Measurements from ENCODE around the gene PLEKHA3. TPM values are rescaled to one million over a fixed set of nuclear protein-coding genes. Genes with fewer than 3 reads are reported as not detected.
"Not testable (repeated sequence)": the region's sequence is repeated elsewhere in the genome, so short reads cannot be mapped to it uniquely, and the experiment has no call there.

PLEKHA3 gene
- total RNA-seq: 39.9 TPM
- long read RNA-seq, full-length matches to known transcripts: 19 of 33 reads
- long read RNA-seq, partial matches to known transcripts: 7 of 33 reads
- long read RNA-seq, other reads (novel, unspliced or antisense): 7 of 33 reads

DNA sequence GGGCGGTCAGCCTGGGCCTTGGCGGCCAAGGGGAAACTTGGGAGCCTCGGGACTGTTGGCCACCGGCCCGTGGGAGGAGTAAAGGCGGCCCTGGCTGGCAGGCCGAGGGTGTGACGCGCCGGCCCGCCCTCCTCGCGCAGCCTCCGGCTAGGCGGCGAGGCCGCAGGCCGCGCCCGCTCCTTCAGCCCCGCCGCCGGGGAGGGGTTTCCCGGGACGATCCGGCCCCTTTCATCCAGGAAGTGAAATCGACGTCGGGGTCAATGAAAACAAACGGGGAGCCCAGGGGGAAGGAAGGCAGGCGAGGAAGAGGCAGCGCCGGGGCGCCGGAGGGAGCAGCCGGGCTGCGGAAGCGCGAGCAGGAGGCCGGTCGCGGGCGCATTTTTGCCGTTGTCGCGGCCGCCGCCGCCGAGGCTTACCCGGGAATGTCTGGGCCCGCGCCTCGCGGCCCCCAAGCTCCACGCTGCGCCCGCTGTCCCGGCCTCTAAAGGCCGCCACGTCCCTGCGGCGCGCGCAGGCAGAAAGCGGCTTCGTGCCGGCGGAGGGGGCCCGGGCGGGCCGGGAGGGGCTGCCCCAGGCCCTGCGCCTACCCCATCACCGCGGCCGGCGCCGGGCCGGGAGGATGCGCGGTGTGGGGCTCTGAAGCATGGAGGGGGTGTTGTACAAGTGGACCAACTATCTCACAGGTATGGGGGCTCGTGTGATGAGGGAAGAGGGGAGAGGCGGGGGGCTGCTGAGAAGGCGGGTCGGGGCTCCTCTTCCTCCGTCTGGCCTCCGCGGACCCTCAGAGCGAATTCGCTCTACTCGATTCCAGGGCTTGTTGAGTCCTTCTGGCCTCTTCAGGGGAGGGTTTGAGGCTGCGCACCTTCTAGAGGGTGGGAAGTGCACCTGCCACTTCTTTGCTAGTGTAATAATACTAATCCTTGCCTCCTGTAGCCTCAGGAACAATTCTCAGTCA, at the start of gene PLEKHA3:
Gene PLEKHA3, plus strand, starts transcription at position 231 of the 955 bp plus-strand sequence. Its CDS starts 413 bp downstream, at position 644.
- DNase-seq (peak; percentile 99), ATAC-seq (peak; percentile 90)
- intact Hi-C loops (cut with micrococcal nuclease): no loop called here

DNA sequence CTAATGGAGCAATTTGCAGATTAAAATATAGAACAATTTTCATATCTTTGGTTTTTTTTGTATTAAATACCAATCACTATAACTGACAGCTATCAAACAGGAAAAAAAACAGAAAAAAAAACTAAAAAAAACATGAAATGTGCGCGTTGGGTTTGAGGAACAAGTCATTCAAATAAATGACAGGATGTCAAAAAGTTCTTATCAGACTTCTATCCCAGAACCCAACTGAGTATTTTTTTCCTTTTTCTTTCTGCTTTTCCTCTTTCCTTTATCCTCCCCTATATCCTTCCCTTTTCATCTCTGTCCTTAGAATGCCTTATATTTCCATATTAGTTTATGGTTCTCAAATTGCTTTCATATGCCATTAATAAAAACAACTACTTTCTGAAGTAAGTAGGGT, 43.6 kb upstream of the PLEKHA3 start:
- intact Hi-C loops (cut with micrococcal nuclease): no loop called here
- DNase-seq (no peak), ATAC-seq (no peak)

DNA sequence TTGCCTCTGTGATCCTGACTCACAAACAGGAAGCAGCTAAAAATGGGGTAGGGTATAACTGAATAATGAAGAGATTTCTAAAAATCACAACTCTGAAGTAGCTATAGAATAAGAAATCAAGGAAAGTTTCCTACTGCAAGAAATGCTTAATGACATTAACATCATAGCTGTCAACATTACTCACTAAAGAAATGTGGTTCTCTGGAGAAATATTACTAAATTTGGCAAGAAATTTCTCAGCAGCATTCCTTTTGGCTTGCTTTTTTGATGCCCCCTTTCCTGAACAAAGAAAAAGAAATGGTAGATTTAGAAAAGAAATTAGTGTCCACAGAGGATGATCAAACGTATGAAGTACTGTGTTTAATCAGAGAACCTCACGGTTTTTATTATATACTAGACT, 38.8 kb upstream of the PLEKHA3 start:
- no peak for DNase-seq
- intact Hi-C loops (cut with micrococcal nuclease): no loop called here
- no peak for ATAC-seq

DNA sequence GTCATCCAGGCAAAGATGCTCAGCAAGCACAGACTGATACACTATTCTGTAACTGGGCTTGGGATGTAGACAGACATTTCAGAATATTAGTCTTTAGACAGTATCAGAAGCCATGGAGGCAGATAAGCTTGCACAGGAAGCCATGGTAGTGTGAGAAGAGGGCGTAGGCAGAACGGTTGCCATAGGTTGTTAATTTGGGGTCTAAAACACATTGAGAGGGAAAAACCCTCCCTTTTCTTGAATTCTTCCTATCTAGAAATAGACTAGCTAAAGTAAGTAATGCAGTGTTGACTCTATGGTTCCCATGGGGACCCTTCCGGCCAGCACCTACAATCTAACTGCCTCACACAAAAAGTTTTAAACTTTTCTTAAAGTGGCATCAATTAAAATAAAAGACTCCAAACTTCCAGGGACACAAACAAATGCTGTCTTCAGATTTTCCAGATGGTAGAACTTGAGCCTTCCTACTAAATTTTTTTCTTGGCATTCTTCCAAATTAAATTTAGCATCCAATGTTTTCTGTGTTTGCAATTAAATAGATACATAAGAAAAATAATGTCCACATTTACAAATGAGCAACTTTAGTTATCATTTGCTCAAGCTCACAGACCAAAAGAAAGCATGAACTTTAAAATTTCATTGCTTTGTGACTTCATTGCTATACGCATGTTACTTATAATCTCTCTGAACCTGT, 31.1 kb upstream of the PLEKHA3 start:
- ATAC-seq (no peak), DNase-seq (no peak)
- intact Hi-C loops (cut with micrococcal nuclease): no loop called here

DNA sequence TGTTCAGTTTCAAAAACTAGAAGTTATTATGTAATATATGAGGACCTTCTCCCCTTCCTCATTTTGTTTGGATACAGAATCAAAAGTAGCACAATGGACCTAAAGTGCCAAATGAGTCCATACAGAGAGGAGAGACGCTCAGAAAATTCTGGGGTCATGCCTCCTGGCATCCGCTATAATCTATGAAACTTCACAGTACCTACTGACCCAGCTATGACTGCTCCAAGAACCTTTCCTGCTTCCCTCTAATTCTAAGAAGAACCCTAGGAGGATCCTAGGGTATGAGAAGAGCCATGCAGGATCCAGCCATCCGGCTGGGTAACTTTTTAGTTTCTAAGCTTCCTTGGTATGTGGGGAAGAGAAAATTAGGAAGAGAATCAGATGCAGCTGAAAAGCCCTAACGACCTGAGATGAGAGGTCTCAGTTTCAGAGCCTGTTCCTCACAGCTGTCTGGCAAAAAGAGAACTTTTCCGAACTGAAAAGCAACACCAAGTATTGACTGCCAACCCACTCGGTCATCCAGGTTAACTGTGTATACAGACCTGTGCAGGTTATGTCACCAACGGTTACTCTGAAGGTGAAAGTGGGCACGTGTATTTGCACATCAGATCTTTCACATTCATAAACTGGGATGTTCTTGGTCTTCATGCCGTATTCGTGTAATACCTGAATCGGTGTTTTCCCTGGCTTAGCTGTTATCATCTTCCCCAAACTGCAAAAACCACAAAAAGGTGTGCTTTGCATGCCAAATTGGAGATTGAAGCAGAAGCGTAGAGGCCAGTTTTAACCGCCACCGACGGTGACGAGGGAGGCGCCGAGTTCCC, 30.3 kb upstream of the PLEKHA3 start:
- DNase-seq: no peak
- ATAC-seq: no peak
- intact Hi-C loops (cut with micrococcal nuclease): no loop called here

DNA sequence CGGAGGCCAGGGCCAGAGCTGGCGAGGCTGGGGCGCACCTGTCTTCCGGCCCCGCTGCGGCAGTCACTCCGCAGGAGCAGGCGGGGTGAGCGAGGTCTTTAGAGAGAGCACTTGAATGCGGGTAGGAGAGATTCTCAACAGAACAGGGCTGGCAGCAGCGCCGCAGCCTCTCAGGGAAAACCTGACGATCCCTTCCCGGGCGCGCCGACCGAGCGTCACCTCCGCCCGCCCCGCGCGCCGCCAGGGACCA, 29.8 kb upstream of the PLEKHA3 start:
- DNase-seq: no peak

DNA sequence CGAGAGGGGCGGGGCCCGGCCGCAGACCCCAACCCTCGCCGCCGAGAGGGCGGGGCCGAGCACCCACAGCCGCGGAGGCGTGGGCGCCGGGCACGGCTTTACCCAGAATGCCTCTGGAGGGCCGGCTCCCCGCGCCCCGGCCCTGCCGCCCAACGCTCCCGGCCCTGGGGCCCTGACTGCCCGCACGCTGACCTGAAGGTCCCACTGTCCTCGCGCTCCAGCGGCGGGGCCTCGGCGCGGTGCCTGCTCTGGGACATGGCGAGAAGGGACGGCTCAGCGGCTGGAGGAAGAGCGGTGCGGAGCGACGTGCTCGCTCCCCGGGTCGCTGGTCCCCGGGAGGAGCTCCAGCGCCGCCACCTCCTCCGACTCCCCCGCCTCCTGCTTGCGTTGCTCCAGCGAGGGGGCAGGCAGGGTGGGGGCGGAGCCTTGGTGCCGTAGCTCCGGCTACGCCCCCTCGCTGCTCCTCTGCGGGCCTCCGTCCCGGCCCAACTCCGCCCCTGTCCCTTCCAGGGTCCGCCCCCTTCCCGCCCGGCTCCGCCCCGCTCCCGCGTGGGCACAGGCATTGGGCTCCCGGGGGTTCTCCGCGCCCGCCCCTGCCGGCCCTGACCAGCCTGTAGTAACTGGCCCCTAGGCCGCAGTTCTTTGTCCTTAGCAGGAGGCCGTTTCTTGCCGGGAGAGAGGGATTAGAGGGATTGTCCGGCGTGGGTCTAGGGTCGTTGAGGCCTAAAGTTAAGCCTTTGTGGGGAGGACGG, 29.3 kb upstream of the PLEKHA3 start, which contains the start of the genes PJVK and PRKRA:
Gene PJVK, plus strand, starts transcription at position 605 of the 752 bp plus-strand sequence. CDS start 2,032 bp downstream, outside the sequence.
Gene PRKRA, minus strand, starts transcription at position 402 of the 752 bp plus-strand sequence. Its CDS starts 145 bp downstream, at position 257.
- intact Hi-C loops (cut with micrococcal nuclease): no loop called here
- DNase-seq: peak; percentile 99
- peak; percentile 98 for ATAC-seq

More for the DNA sequence above, 29.8 kb upstream of the PLEKHA3 start:
- ATAC-seq: no peak
- intact Hi-C loops (cut with micrococcal nuclease): no loop called here

DNA sequence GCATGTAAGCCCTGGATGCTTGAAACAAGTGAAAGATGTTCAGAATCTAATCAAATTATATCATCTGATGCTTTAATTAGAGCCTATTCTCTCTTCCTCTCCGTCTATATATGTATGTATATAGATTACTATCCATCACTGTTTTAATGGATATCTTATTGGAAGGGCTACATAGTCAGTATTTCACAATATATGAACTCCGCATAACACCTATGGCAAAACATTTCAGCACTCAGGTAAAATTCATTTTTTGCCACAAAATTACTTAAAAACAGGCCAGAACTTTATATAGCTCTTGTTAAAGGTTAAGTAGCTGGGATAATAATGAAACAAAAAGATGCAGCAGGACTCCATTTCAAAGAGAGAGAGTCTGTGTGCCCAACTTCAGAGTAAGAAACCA, 27.9 kb upstream of the PLEKHA3 start:
- intact Hi-C loops (cut with micrococcal nuclease): no loop called here
- DNase-seq (no peak), ATAC-seq (no peak)

DNA sequence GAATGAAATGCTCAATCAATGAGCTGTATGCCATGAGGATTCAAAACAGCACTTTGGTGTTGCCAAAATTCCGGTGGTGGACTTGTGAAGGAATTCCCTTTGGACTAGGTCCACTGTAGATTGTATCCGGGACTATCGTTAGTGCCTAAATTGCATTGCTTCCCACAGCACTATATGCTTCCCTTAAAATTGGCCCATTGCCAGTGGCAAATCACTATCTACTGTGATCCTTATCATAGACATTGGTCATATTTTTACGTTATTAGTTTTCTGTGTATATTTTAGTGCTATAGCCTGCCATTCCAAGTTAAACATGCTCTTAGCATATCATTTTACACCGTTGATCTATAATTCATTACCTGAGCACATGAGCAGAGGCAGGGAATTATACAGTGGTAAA, 27.4 kb upstream of the PLEKHA3 start:
- intact Hi-C loops (cut with micrococcal nuclease): no loop called here
- ATAC-seq (no peak), DNase-seq (no peak)

DNA sequence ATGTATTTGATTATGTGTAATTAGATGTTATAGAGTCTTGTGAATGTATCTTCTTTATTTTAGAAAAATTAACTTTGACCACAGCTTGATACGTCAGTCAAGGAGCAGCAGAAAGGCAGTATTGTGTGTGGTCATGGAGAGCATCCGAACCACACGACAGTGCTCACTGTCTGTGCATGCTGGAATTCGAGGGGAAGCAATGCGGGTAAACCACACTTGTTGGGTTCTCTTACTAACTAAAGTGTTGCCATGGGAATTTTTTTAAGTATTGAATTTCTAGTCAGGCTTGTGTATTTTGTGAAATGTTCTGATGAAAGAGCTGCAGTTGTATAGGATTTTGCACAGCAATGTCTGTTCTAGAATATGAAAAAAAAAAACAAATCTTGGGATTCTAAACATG, 24.3 kb upstream of the PLEKHA3 start:
- no peak for ATAC-seq
- DNase-seq: no peak
- intact Hi-C loops (cut with micrococcal nuclease): no loop called here

DNA sequence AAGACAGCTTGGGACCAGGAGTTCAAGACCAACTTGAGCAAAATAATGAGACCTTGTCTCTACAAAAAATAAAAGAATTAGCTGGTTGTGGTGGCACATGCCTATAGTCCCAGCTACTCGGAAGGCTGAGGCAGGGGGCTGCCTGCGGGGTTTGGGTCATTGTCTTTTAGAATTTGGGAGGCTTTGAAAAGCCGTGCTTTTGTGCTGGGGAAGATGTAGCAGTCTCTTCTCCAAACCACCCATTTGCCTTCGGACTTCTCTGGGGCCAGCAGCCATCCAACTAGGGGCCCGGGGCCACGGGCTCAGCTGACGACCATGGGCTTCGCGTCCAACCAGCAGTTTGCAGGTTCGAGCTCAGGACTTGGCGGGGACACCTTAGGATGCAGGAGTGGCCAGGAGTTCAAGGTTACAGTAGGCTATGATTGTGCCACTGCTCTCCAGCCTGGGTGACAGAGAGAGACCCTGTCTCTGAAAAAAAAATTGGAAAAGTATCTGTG, 22.8 kb upstream of the PLEKHA3 start:
- intact Hi-C loops (cut with micrococcal nuclease): no loop called here
- ATAC-seq (no peak), DNase-seq (no peak)

DNA sequence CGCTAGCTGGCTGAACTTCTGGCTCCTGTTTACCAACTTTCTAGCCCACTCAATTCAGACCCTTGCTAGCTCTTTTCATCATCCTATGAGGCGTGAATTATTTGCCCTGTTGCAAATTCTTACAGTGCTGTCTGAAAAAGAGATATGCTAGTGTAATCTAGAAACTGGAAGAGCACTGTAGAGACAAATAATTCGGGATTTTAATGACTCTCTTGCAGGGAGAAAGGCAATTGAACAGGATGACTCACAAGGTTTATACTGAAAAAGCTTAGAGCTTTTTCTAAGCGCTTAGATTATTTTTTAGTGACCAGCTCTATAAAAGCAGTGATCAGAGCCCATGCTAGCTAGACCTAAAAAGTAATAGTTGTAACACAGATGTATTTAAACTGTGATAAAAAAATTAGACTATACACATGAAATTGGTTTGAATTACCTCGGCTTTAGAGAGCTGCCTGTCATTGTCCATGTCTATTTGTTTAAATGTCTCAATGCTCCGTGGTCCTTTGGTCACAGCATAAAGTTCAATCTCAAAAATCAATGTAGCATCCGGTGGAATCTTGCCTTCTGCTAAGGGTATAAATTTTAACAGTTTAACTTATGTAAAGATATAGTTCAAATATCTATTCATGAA, 10.9 kb upstream of the PLEKHA3 start:
- DNase-seq (no peak), ATAC-seq (no peak)
- intact Hi-C loops (cut with micrococcal nuclease): no loop called here

DNA sequence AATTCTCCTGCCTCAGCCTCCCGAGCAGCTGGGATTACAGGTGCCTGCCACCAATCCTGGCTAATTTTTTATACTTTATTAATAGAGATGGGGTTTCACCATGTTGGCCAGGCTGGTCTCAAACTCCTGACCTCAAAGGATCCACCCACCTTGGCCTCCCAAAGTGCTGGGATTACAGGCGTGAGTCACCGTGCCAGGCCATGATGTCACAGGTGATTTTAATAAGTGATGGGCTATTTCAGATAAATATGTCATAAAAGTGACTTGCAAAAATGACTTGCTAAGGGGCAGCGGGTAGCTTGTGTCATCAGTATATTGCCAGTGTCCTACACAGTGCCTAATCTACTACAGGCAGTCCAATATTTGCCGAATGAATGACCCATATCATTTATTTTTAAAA, 8.9 kb upstream of the PLEKHA3 start:
- ATAC-seq; DNase-seq; intact Hi-C loops (cut with micrococcal nuclease): not testable (repeated sequence)

DNA sequence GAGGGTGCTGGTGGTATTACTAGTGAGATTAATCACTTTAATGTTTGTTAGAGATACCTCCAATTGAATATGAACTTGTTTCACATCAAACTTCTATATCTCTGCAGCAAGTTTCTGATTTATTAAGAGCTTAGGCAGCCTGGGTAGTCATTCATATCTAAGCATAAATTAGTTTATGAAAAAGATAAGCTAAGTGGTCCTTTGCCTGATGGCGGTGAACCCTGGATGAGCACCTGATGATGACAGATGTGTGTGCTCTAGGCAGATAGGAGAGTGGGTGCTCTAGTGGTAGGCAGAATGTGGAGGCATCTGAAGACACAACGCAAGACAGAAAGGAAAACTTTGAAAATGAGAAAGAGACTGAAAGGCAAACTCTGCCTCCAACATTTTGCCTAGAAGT, 6.9 kb upstream of the PLEKHA3 start:
- intact Hi-C loops (cut with micrococcal nuclease): no loop called here
- no peak for ATAC-seq

DNA sequence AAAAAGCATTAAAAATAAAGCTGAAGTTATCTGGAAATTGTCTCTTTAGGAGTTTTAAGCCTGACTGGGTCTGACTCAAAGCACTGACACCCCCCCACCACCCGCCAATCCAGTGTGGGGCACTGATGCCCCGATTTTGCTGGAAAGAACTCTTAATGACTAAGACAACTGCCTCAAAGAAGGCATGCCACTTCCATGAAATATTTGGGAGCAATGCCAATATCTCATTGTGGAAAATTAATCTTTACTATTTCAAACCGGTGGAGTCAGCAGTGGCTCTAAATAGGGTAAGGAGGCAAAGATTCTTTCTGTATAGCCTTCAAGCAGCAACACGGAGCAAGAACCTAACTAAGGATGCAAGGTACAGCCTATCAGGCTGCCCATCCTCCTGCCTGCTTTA, 6.3 kb upstream of the PLEKHA3 start:
- intact Hi-C loops (cut with micrococcal nuclease): no loop called here
- ATAC-seq: no peak
- DNase-seq: no peak

More for the DNA sequence above, 6.9 kb upstream of the PLEKHA3 start:
- no peak for DNase-seq

DNA sequence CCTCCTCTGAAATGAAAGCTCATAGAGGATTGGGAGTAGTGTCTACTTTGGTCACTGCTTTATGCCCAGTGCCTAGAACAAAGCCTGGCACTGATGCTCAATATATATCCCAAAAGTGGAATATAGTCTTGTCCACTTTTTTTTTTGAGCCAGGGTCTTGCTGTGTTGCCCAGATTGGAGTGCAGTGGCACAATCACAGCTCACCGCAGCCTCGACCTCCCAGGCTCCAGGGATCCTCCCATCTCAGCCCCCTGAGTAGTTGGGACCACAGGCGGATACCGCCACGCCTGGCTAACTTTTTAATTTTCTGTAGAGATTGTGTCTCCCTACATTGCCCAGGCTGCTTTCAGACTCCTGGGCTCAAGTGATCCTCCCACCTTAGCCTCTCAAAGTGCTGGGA, 5.7 kb upstream of the PLEKHA3 start:
- intact Hi-C loops (cut with micrococcal nuclease): no loop called here
- ATAC-seq (no peak), DNase-seq (no peak)

DNA sequence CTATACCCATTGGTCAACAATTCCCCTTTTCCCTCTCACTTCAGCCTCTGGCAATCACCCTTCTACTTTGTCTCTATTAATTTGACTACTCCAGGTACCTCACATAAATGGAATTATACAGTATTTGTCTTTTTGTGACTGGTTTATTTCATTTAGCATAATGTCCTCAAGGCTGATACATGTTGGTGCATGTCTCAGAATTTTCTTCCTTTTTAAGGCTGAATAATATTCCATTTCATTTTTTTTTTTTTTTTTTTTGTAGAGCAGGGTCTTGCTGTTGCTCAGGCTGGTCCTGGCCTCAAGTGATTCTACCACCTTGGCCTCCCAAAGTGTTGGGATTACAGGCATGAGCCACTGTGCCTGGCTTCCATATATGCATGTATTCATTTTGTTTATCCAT, 3.8 kb upstream of the PLEKHA3 start:
- no peak for ATAC-seq
- intact Hi-C loops (cut with micrococcal nuclease): no loop called here

More for the DNA sequence above, 3.8 kb upstream of the PLEKHA3 start:
- DNase-seq: no peak

All from left ventricle myocardium superior (tissue), 1 donor.